ENCODE results near the gene NAALADL2. TPM values are rescaled to one million over a fixed set of nuclear protein-coding genes. Genes with fewer than 3 reads are reported as not detected.

NAALADL2 gene
- polyA plus RNA-seq, 1 donor from 2014 or later: 1.6 TPM

GRCh38 chr3:175477651-175478224 lies 618.6 kb downstream of the NAALADL2 start:
- Histone ChIP-seq H3K4me2 (ENCODE audit: low read length) (no peak overlapping the region), H3K9me2 (ENCODE audit: insufficient read depth, low read length) (no peaks in the 10 kb centered on the region), H3K36me3 (ENCODE audit: insufficient read depth, low read length) (no peaks in the 10 kb centered on the region), H4K20me1 (ENCODE audit: insufficient read depth) (no peaks in the 10 kb centered on the region), H3K9ac (ENCODE audit: low read length) (no peak overlapping the region), H3K27me3 (ENCODE audit: insufficient read depth, low read depth, low read length) (no peaks in the 10 kb centered on the region), H3K9me3 (ENCODE audit: low read length) (no peaks in the 10 kb centered on the region), H3K4me3 (ENCODE audit: low read length) (no peak overlapping the region), H3K79me2 (replicated peaks; ENCODE audit: insufficient read depth, low read length) (no peaks in the 10 kb centered on the region), H2AFZ (ENCODE audit: low read depth, low read length) (no peak overlapping the region), H3K27ac (ENCODE audit: low read length) (no peak overlapping the region), H3F3A (ENCODE audit: insufficient read depth, low read length, poor library complexity, severe bottlenecking) (no peaks in the 10 kb centered on the region)
- TF ChIP-seq POLR2AphosphoS5 (IDR thresholded peaks at IDR 0.05) (no peak), TAF1 (IDR thresholded peaks at IDR 0.05; ENCODE audit: low read depth) (no peak), CTCF (IDR thresholded peaks at IDR 0.05; ENCODE audit: poor library complexity, severe bottlenecking) (no peak), REST (IDR thresholded peaks at IDR 0.05; ENCODE audit: borderline replicate concordance) (no peak), EP300 (conservative IDR thresholded peaks at IDR 0.05; ENCODE audit: poor library complexity, severe bottlenecking) (no peak), MXI1 (conservative IDR thresholded peaks at IDR 0.05; ENCODE audit: poor library complexity, severe bottlenecking) (no peak), EZH2 (IDR thresholded peaks at IDR 0.05; ENCODE audit: borderline replicate concordance, insufficient read depth, low read length, poor library complexity, severe bottlenecking) (no peak), RAD21 (conservative IDR thresholded peaks at IDR 0.05) (no peak), SMC3 (conservative IDR thresholded peaks at IDR 0.05; ENCODE audit: poor library complexity) (no peak)

GRCh38 chr3:175478301-175478700 lies 619.2 kb downstream of the NAALADL2 start:
- Histone ChIP-seq H3K27ac (ENCODE audit: low read length) (no peak overlapping the region), H3K36me3 (ENCODE audit: insufficient read depth, low read length) (no peaks in the 10 kb centered on the region), H3K4me2 (ENCODE audit: low read length) (no peak overlapping the region), H3F3A (ENCODE audit: insufficient read depth, low read length, poor library complexity, severe bottlenecking) (no peaks in the 10 kb centered on the region), H3K79me2 (replicated peaks; ENCODE audit: insufficient read depth, low read length) (no peaks in the 10 kb centered on the region), H4K20me1 (ENCODE audit: insufficient read depth) (no peaks in the 10 kb centered on the region), H3K9me3 (ENCODE audit: low read length) (no peaks in the 10 kb centered on the region), H3K27me3 (ENCODE audit: insufficient read depth, low read depth, low read length) (no peaks in the 10 kb centered on the region), H2AFZ (ENCODE audit: low read depth, low read length) (no peak overlapping the region), H3K4me3 (ENCODE audit: low read length) (no peak overlapping the region), H3K9me2 (ENCODE audit: insufficient read depth, low read length) (no peaks in the 10 kb centered on the region), H3K9ac (ENCODE audit: low read length) (no peak overlapping the region)
- no peak for TF ChIP-seq POLR2AphosphoS5 (IDR thresholded peaks at IDR 0.05)

GRCh38 chr3:175479175-175479574 lies 620.0 kb downstream of the NAALADL2 start:
- H3K9me3 ChIP-seq (ENCODE audit: low read length): no peaks in the 10 kb centered on the region
- TF ChIP-seq TAF1 (IDR thresholded peaks at IDR 0.05; ENCODE audit: low read depth): no peak
- no peak for TF ChIP-seq MXI1 (conservative IDR thresholded peaks at IDR 0.05; ENCODE audit: poor library complexity, severe bottlenecking)
- no peak for TF ChIP-seq EP300 (conservative IDR thresholded peaks at IDR 0.05; ENCODE audit: poor library complexity, severe bottlenecking)
- TF ChIP-seq EZH2 (IDR thresholded peaks at IDR 0.05; ENCODE audit: borderline replicate concordance, insufficient read depth, low read length, poor library complexity, severe bottlenecking): no peak
- no peak for TF ChIP-seq REST (IDR thresholded peaks at IDR 0.05; ENCODE audit: borderline replicate concordance)
- no peak for TF ChIP-seq RAD21 (conservative IDR thresholded peaks at IDR 0.05)
- TF ChIP-seq CTCF (IDR thresholded peaks at IDR 0.05; ENCODE audit: poor library complexity, severe bottlenecking): no peak
- no peak for TF ChIP-seq SMC3 (conservative IDR thresholded peaks at IDR 0.05; ENCODE audit: poor library complexity)
- TF ChIP-seq POLR2AphosphoS5 (IDR thresholded peaks at IDR 0.05): no peak
- H3K9me2 ChIP-seq (ENCODE audit: insufficient read depth, low read length): no peaks in the 10 kb centered on the region
- no peak overlapping the region for H3K27ac ChIP-seq (ENCODE audit: low read length)
- no peaks in the 10 kb centered on the region for H3F3A ChIP-seq (ENCODE audit: insufficient read depth, low read length, poor library complexity, severe bottlenecking)
- H3K79me2 ChIP-seq (replicated peaks; ENCODE audit: insufficient read depth, low read length): no peaks in the 10 kb centered on the region
- no peaks in the 10 kb centered on the region for H4K20me1 ChIP-seq (ENCODE audit: insufficient read depth)
- no peaks in the 10 kb centered on the region for H3K36me3 ChIP-seq (ENCODE audit: insufficient read depth, low read length)
- no peak overlapping the region for H3K9ac ChIP-seq (ENCODE audit: low read length)
- H3K4me2 ChIP-seq (ENCODE audit: low read length): no peak overlapping the region
- no peak overlapping the region for H2AFZ ChIP-seq (ENCODE audit: low read depth, low read length)
- H3K27me3 ChIP-seq (ENCODE audit: insufficient read depth, low read depth, low read length): no peaks in the 10 kb centered on the region
- H3K4me3 ChIP-seq (ENCODE audit: low read length): no peak overlapping the region
